Measurements from ENCODE around the gene ADARB2. TPM values are rescaled to one million over a fixed set of nuclear protein-coding genes. Genes with fewer than 3 reads are reported as not detected.
A peak's percentile ranks its signal among the peaks of the same experiment; 100 is the strongest.

ADARB2 gene
- total RNA-seq, 2 donors from 2014 or later = 1.1 to 1.8 TPM

GRCh38 chr10:1662438-1663025, 74.8 kb downstream of the ADARB2 start:
- no peaks in the 10 kb centered on the region for H3K36me3 Mint-ChIP-seq (ENCODE audit: low read depth)
- Histone ChIP-seq H3K9ac (ENCODE audit: extremely low read depth, low read length, poor library complexity, severe bottlenecking) (no peak overlapping the region), H3K27ac (ENCODE audit: low read depth, low read length) (no peak overlapping the region), H3K4me3 (ENCODE audit: low read length) (no peak overlapping the region), H3K27me3 (ENCODE audit: control insufficient read depth, insufficient read depth, low read length, poor library complexity, severe bottlenecking) (no peaks in the 10 kb centered on the region), H3K36me3 (ENCODE audit: control insufficient read depth, insufficient read depth, low read length) (no peaks in the 10 kb centered on the region), H3K9me3 (ENCODE audit: control insufficient read depth, low read length) (peaks cover 8% of the 10 kb centered on the region), H3K4me1 (ENCODE audit: control insufficient read depth, insufficient read depth, low read length) (no peaks in the 10 kb centered on the region)
- no peak overlapping the region for H3K4me3 Mint-ChIP-seq
- no peak overlapping the region for H3K27ac Mint-ChIP-seq
- 89 to 90% methylated on average over 5 to 20 of the region's 20 CpGs for WGBS, 2 experiments (ENCODE audit: insufficient coverage in 1 of 2, insufficient read length in 1 of 2)
- DNase-seq = no peak
- H3K27me3 Mint-ChIP-seq (ENCODE audit: insufficient read depth) = peaks cover 4% of the 10 kb centered on the region
- TF ChIP-seq, protein P1, sequence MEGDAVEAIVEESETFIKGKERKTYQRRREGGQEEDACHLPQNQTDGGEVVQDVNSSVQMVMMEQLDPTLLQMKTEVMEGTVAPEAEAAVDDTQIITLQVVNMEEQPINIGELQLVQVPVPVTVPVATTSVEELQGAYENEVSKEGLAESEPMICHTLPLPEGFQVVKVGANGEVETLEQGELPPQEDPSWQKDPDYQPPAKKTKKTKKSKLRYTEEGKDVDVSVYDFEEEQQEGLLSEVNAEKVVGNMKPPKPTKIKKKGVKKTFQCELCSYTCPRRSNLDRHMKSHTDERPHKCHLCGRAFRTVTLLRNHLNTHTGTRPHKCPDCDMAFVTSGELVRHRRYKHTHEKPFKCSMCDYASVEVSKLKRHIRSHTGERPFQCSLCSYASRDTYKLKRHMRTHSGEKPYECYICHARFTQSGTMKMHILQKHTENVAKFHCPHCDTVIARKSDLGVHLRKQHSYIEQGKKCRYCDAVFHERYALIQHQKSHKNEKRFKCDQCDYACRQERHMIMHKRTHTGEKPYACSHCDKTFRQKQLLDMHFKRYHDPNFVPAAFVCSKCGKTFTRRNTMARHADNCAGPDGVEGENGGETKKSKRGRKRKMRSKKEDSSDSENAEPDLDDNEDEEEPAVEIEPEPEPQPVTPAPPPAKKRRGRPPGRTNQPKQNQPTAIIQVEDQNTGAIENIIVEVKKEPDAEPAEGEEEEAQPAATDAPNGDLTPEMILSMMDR (conservative IDR thresholded peaks at IDR 0.05) = no peak
- peaks cover 12% of the 10 kb centered on the region for H3K9me3 Mint-ChIP-seq
- no peaks in the 10 kb centered on the region for H3K4me1 Mint-ChIP-seq

GRCh38 chr10:1661859-1662437, 75.4 kb downstream of the ADARB2 start:
- WGBS, 2 experiments (ENCODE audit: insufficient coverage in 1 of 2, insufficient read length in 1 of 2) = 84 to 85% methylated on average over 12 to 14 of the region's 14 CpGs
- peaks cover 4% of the 10 kb centered on the region for H3K27me3 Mint-ChIP-seq (ENCODE audit: insufficient read depth)

DNA sequence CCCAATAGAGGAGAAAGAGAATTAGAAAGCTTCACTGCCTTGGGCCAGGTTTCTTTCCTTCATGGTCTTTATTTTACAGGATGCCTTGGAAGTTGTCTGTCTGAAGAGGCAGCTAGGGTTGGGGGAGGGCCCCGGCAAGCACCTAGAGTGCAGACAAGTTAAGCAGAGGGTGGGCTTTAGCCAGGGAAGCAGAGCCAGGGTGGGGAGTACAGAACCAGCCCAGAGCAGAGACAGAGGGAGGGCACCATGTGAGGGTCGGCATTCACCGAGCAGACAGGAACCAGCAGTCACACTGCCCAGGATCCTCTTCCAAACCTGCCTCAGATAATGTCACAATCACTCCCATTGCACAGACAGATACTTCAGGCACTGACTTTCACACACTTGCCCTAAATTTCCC, 75.9 kb downstream of the ADARB2 start:
- no peaks in the 10 kb centered on the region for H3K36me3 Mint-ChIP-seq (ENCODE audit: low read depth)
- peaks cover 4% of the 10 kb centered on the region for H3K27me3 Mint-ChIP-seq (ENCODE audit: insufficient read depth)
- Histone ChIP-seq H3K27me3 (ENCODE audit: control insufficient read depth, insufficient read depth, low read length, poor library complexity, severe bottlenecking) (no peaks in the 10 kb centered on the region), H3K27ac (ENCODE audit: low read depth, low read length) (no peak overlapping the region), H3K9ac (ENCODE audit: extremely low read depth, low read length, poor library complexity, severe bottlenecking) (no peak overlapping the region), H3K9me3 (ENCODE audit: control insufficient read depth, low read length) (peaks cover 8% of the 10 kb centered on the region), H3K4me1 (ENCODE audit: control insufficient read depth, insufficient read depth, low read length) (no peaks in the 10 kb centered on the region), H3K4me3 (ENCODE audit: low read length) (no peak overlapping the region), H3K36me3 (ENCODE audit: control insufficient read depth, insufficient read depth, low read length) (no peaks in the 10 kb centered on the region)
- H3K27ac Mint-ChIP-seq = no peak overlapping the region
- peak; percentile 7 for DNase-seq
- H3K4me3 Mint-ChIP-seq = no peak overlapping the region
- peaks cover 12% of the 10 kb centered on the region for H3K9me3 Mint-ChIP-seq
- 95 to 100% methylated on average over 1 to 3 of the region's 3 CpGs for WGBS, 2 experiments (ENCODE audit: insufficient coverage in 1 of 2, insufficient read length in 1 of 2)
- TF ChIP-seq, protein P1 (conservative IDR thresholded peaks at IDR 0.05) = no peak
- no peaks in the 10 kb centered on the region for H3K4me1 Mint-ChIP-seq

More at GRCh38 chr10:1661859-1662437, 75.4 kb downstream of the ADARB2 start:
- H3K27ac ChIP-seq (ENCODE audit: low read depth, low read length) = no peak overlapping the region
- H3K4me1 ChIP-seq (ENCODE audit: control insufficient read depth, insufficient read depth, low read length) = no peaks in the 10 kb centered on the region
- H3K27me3 ChIP-seq (ENCODE audit: control insufficient read depth, insufficient read depth, low read length, poor library complexity, severe bottlenecking) = no peaks in the 10 kb centered on the region
- Mint-ChIP-seq H3K36me3 (ENCODE audit: low read depth) (no peaks in the 10 kb centered on the region), H3K4me1 (no peaks in the 10 kb centered on the region), H3K9me3 (peaks cover 12% of the 10 kb centered on the region), H3K4me3 (no peak overlapping the region), H3K27ac (no peak overlapping the region)
- H3K36me3 ChIP-seq (ENCODE audit: control insufficient read depth, insufficient read depth, low read length) = no peaks in the 10 kb centered on the region
- no peak overlapping the region for H3K4me3 ChIP-seq (ENCODE audit: low read length)
- peaks cover 8% of the 10 kb centered on the region for H3K9me3 ChIP-seq (ENCODE audit: control insufficient read depth, low read length)
- TF ChIP-seq, protein P1 (conservative IDR thresholded peaks at IDR 0.05) = no peak
- H3K9ac ChIP-seq (ENCODE audit: extremely low read depth, low read length, poor library complexity, severe bottlenecking) = no peak overlapping the region
- peak; percentile 11 for DNase-seq
